GM12891 (cell line): ENCODE results near the gene RHPN2.

Experiments used
- POLR2A ChIP-seq: IDR thresholded peaks from 2 replicates; pipeline ENCODE4 v1.6.1; 2011; ENCODE audit warnings: low read depth, low read length, control low read depth
- POLR2AphosphoS5 ChIP-seq: IDR thresholded peaks from 2 replicates; pipeline ENCODE4 v1.6.1; 2011; ENCODE audit warnings: low read depth, low read length, control low read depth
- SPI1 ChIP-seq: IDR thresholded peaks from 2 replicates; pipeline ENCODE4 v1.6.1; 2011; ENCODE audit warnings: low read depth, low read length, control low read depth
- TAF1 ChIP-seq: IDR thresholded peaks from 2 replicates; pipeline ENCODE4 v1.6.1; 2011; ENCODE audit warnings: low read depth, low read length, control low read depth

- TF ChIP-seq POLR2AphosphoS5: no peak
- TF ChIP-seq POLR2A: no peak
- TF ChIP-seq TAF1: no peak
- TF ChIP-seq SPI1: no peak
Measured at GRCh38 chr19:33000910-33001309, 63.8 kb downstream of the RHPN2 start.
